ENCODE results near the gene NPLOC4.

Gene NPLOC4

GRCh38 chr17:81514739-81515529, 122.0 kb downstream of the NPLOC4 start:
- DNase-seq = peak; percentile 77

- DNase-seq = no peak
Observed at GRCh38 chr17:81514489-81514738, 122.5 kb downstream of the NPLOC4 start.

- DNase-seq = peak; percentile 47
Observed at GRCh38 chr17:81513753-81514488, 123.0 kb downstream of the NPLOC4 start.

GRCh38 chr17:81513372-81513752, 123.5 kb downstream of the NPLOC4 start:
- DNase-seq = peak; percentile 62

- DNase-seq = peak; percentile 92
Observed at GRCh38 chr17:81512562-81513371, 124.1 kb downstream of the NPLOC4 start, which contains the start of gene ACTG1. TSS of gene ACTG1 (minus strand) at chr17:81512799. CDS start at chr17:81512354, 445 bp downstream.

GRCh38 chr17:81511804-81512561, 124.9 kb downstream of the NPLOC4 start:
- peak; percentile 44 for DNase-seq

- DNase-seq = no peak
Observed at GRCh38 chr17:81511554-81511803, 125.4 kb downstream of the NPLOC4 start.

GRCh38 chr17:81510785-81511553, 125.9 kb downstream of the NPLOC4 start:
- DNase-seq = peak; percentile 34

GRCh38 chr17:81509972-81510784, 126.7 kb downstream of the NPLOC4 start:
- peak; percentile 15 for DNase-seq

GRCh38 chr17:81509207-81509971, 127.5 kb downstream of the NPLOC4 start:
- peak; percentile 22 for DNase-seq

- DNase-seq = peak; percentile 19
Observed at GRCh38 chr17:81508639-81509206, 128.2 kb downstream of the NPLOC4 start.
